T-helper 1 cell (primary cell): Measurements from ENCODE around the gene C12orf75.
A peak's percentile ranks its signal among the peaks of the same experiment; 100 is the strongest.

Source experiments
- DNase-seq, 5 donors: peaks; one replicate each; pipeline ENCODE4 v3.0.0-alpha.2; 2012 to 2020

C12orf75 gene

DNA sequence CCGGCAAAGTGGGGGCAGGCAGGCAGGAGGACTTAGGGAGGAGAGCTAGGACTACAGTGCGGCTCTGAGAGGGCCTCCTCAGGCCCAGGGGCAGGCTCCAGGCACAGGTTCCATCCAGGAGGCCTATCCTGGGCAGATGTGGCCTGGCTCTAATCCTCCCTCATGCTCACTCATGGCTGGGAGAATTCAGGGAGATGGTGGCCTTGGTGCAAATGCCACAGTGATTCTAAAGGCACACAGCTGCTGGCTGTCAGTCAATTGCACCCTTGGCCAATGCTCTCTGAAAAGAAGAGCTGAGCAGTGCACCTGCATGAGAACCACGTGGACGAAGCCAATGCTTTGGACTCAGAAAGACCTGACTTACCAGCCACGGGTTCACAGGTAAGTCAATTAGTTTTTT is 89.6 kb downstream of the C12orf75 start:
- no peak for DNase-seq

DNA sequence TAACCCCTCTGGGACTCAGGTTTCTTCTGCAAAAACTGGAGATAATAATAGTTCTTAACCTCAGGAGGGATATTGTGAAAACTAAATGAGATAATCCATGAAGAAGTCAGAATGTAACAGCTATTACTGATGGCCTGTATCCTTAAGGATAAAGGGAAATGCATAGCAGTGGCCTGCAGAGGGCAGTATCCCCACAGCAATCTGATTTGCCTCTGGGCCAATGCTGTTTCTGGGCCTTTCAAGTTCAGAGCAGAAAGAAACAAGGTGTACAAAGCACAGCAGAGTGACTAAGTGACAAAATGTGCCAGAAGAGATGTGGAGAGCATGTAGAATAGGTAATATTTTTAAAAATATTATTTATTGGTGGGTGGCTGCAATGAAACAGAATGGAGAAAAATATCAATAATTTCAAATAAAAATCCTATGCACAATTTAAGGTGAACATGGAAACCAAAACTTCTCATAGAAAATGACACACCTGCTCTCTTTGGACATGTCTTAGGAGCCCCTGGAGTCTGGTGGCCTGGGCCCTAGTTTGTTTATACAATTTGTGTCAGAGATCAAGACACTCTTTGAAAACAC is 90.3 kb downstream of the C12orf75 start:
- DNase-seq: peak; percentile 17 to 50 (median 30)
